Fibroblast of skin of left quadriceps (primary cell): ENCODE measurements around the gene PPP6R2.

ENCODE experiments used
- DNase-seq, 2 experiments: peaks; one replicate each; pipeline ENCODE4 v3.0.0-alpha.2; 2013; ENCODE audit warnings: low read depth in 2 of 2

The PPP6R2 gene

DNA sequence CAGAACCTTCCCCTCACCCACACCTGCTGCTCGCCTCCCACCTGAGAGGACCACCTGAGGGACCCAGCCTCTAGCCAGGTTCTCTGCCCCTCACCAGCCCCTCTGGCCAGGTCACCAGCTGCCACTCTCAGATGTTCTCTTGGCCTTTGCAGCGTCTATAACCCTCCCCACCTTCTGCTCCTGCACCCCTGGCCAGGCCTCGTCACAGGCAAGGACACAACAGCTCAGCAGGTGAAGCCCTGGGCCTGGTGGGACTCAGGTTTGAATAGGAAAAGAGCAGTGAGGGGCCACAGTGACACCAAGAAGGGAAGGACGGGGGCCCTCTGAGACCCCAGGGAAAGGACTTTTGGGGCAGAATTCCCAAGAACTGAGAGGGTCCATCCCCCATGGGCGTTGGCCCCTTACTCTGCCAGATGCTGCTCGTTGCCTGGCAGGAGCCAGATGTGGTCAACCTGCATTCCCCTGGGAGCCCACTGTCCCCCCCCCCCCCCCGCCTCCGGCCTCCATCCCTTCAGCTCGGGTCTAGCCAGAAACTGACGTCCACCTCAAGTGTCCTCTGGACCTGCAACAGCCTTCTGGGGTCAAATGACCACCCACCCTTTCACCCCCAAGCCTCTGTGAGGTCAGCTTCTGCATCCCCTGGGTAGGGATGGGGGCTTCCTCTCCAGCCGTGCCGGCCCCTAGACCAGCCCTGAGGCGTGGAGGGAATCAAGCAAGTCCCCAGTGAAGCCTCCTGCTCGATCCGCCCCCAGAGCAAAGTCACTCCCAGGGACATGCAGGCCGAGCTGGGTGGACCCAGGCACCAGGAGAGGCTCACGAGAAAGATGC is 103.0 kb downstream of the PPP6R2 start:
- no peak for DNase-seq

DNA sequence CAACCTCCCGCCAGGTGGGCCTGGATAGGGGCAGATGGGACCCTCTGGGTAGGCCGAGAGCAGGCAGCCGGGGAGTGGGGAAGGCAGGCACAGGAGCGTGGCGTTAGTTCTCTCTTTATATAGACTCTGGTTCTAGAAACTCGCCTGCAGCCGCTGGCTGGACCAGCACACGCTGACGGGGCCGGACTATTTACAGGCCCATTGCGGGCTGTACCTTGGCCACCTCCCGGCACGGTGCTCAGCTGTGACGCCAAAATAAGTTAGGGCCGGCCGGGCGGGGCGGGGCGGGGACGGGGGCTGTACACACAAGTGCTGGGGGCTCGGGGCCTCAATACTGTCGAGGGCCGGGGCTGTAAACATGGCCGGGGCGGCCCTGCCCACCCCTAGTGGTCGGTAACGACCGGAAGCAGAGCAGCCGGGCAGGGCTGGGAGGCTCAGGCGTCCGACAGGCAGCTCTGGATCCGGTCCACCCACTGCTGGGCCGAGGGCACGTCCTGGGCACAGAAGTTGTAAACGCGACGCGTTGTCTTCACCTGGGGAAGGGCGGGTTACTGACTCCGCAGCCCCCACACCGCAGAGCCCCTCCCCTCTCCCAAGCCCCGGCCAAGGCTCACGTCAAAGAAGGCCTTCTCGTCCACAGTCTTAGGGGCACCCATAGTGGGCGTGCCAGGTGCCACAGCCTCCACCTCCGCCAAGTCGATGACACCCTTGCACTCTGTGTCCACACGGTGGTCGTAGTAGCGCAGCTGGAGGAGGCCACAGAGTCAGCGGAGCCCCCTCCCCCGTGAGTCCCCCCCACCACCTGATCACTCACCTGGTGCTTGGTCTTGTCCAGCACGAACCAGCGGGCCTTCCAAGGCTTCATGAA is 103.8 kb downstream of the PPP6R2 start:
- DNase-seq = no peak

DNA sequence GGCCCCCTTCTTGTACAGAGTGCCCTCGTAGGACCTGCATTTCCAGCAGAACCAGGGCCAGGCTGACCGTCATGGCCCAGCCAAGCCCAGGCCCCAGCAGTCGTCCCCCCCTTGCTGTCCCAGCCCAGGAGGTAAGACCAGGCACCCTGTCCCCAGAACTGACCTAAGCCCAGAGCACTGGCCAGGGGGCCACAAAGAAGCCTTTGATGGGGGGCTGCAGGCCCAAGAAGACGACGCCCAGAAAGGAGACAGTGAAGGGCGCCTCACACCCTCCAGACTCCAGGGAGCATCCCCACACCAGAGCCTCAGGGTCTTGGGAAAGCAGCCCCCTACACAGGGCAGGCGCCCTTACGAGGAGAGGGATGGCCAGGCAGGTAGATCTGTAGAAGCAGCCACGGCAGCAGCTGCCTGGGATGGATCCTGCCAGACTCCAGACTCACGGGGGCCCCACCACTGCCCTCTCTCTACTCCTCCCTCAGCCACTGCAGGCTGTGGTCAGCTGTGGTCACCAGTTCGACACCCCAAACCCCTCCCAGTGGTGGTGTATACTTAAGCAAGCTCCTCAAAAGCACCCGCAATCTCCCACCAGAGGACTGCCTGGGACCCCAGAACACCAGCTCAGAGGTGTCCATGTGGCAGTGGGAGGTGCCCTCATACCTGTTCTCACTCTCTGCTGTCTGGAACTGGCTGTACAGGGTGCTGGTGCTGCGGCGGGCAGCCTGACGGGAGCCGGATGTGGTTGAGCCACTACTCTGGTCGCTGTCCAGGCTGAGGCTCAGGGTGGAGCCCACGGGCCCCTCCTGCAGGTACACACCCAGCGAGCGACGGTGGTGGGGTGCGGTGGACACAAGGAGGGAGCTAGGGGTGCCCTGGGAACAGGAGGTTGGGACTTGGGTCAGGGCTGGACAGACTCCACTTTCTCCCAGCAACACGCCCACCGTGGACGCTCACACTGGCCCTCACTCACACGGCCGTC is 104.7 kb downstream of the PPP6R2 start:
- no peak for DNase-seq

DNA sequence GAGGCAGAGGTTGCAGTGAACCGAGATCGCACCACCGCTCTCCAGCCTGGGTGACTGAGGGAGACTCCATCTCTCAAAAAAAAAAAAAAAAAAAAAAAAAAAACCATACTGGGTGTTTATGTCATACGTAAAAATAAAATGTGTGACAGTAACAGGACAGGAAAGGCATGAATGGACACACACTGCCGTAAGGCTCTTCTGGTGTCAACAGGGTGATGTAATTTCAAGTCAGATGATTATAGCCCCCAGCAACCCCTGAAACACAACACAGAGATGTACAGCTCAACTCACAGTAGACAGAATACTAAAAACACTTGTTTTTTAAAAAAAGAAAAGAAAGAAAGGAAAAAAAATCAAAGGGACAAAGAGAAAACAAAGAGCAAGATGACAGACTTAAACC is 109.5 kb downstream of the PPP6R2 start:
- no peak for DNase-seq

DNA sequence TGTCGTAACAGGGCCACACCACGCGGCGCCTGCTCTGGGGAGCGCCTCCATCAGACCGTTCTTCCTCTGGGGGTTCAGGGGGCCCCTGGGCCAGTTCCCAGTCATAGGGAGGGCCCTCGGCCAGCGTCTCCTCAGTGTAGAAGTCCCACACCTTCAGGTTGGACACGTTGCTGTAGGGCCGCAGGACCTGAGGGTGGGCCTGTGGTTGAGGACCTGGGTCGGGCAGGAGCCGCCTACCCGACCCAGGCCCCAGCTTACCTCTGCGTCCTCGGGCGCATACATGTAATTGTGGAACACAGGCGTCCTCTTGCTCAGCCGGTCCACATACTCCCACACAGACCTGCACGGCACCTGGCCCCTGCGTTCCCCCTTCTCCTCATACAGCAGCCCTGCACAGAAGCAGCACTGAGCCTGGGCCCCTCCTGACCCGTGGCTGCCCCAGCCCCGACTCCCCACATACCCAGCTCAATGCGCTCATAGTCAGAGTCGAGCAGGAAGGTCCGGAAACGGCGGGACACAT is 111.5 kb downstream of the PPP6R2 start:
- no peak for DNase-seq

DNA sequence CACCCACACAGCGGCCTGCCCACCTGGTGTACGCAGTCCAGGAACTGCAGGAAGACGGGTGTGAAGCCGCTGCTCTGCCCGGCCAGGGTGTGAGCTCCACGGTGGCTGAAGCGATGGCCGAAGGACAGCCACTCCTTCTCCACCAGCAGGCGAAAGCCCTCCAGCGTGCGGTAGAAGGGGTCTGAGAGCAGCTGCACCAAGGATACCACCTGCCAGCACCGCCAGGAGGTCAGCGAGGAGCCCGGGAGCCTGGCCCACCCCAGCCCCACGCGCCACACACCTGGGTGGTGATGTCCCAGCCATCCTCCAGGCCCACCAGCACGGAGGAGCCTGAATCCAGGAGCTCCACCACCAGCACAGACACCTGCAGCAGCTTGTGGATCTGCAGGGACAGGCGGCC is 112.1 kb downstream of the PPP6R2 start:
- no peak for DNase-seq

DNA sequence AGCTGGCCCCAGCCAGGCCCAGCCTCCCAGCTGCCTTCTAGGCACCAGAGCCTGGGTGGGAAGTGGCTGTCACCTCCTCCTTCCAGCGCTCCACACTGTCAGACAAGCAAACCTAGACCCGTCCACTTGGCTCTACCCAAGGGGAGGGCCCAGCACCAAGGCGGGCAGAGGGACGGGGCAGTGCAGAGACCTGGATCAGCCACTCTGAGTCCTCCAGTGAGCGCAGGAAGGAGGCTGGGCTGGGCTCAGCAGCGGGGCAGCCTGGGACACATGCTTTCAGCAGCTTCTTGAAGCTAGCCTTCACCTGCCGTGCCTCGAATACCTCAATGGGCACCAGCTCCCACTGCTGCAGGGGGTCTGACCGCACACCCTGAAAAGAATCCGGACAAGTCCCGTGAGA is 112.9 kb downstream of the PPP6R2 start:
- no peak for DNase-seq

DNA sequence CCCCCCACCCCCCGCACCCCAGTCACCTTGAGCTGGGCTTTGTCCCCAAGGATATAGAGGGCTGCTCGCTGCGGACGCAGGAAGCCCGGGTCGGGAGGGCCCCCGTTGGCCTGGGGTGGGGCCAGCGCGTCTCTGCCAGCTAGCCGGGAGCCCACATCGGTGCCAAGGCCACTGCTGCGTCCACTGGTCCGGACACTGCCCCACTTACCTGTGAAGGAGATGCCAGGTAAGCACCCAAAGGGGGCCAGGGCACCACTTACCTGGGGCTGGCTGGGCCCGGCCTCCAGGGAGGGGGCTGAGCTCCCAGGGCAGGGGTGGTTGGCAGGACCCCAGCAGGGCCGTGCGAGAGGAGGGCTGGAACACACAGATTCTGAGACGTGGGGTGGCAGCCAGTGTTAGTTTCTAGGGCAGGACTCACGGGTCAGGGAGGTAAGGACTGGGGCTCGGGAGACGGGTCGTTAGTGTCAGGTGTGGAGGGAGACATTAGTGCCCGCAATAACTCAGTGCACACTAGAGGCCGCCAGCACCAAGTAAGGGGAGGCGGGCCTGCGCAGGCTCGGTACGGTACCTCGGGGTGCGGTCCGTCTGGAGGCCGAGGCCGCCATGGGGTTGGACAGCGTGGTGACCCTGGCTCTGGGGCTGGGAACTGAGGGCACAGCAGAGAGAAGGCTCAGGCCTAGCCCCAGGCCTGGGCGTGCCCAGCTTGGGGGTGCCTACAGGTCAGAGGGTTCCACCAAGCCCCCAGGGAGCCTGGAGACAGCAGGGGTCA is 113.5 kb downstream of the PPP6R2 start:
- no peak for DNase-seq

DNA sequence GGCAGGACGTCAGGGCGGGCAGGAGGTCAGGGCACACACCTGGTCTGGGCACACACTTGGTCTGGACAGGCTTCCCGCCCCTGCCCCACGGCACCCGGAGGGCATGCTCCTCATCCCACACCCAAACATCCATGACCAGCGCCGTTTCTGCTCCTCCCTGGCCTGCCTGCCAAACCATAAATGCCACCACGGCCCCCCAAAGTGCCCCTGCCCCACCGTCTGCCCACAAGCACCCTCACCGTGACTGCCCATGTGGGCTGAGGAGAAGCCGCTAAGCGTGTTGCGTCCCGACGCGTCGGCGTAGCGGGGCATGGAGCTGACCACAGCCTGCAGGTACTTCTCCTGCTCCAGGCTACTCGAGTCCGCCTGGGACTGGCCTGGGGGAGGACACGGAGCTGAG is 115.9 kb downstream of the PPP6R2 start:
- no peak for DNase-seq

DNA sequence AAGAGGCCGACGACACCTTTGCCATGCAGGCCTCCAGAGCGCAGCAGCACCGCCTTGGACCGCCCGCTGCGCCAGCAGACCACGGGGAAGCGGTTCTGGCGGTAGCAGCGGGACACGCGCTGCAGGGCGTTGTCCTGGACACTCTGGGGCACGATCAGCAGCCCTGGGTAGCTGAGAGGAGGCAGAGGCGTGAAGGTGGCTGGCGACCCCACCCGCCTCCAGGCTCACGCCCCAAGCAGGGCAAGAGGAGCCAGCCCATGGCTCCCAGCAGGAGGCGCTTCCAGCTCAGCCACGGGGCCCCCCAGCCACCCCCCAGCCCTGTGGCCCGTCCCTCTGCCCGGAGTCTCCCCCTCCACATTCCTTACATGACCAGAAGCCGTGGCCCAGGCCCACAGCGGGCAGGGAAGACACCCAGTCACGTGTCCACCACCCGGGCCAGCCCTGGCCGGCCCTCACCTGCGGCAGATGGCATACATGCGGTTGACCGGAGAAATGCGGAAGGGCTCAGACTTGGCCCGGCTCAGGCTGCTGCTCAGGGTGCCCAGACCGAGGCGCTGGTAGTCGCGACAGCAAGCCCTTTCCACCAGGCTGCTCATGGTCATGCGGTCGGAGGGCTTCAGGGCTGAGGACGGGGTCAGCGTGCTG is 116.5 kb downstream of the PPP6R2 start:
- no peak for DNase-seq

DNA sequence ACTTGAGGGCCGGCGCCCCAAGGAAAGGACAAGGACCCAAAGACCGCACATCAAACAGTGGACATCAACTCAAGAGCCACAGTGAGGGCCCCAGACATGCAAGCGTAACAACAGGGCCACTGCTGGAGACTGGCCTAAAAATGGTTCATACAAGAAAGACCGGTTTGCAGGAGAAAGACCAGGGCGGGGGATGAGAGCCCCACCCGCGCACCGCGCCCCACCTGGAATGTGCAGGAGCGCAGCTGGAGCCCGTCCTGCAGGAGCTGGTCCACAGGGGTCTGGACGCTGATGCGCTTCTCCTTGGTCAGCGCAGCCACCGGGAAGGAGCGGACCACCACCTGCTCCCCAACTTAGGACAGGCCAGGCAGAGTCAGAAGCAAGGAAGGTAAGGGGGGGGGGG is 117.8 kb downstream of the PPP6R2 start:
- no peak for DNase-seq

DNA sequence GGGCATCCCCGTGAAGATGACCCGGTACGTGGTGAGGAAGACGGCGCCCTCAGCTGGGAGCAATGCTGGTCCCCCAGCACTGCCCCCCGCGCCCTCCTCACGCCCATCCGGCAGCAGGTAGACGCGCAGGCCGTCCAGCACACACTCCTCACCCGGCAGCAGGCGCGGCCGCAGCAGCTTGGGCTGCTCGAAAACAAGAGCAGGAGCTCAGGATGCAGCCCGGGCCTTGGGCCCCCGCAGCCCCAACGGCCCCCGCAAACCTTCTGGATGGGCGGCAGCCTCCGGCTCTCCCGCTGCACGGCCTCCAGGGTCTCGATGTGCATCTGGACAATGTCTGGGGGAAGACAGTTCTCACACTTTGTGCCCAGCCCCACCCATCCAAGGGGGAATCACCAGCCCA is 118.4 kb downstream of the PPP6R2 start:
- no peak for DNase-seq

DNA sequence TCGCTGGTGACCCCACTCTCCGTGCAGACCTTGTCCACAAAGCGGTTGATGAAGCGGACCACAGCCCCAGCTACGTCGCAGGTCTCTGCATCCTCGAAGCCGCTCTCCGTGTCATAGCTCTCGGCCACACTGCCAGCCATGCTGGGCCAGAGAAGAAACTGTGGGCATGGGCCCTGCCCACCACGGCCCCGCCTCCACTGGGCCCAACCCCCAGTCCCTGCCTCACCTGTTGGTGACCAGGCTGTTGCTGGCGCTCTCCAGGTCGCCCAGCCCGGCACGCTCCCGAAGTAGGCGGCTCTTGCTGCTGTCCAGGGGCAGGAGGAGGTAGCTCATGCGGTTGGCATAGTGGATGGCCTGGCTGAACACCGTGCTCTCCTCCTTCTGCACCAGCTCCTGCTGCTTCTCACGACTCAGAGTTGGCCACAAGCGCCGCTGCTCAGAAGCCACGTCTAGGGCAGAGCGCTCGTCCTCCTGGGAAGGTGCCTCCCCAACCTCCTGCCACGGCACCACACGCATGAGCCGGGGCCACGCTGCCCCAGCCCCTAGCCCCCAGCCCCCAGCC is 118.9 kb downstream of the PPP6R2 start:
- no peak for DNase-seq

DNA sequence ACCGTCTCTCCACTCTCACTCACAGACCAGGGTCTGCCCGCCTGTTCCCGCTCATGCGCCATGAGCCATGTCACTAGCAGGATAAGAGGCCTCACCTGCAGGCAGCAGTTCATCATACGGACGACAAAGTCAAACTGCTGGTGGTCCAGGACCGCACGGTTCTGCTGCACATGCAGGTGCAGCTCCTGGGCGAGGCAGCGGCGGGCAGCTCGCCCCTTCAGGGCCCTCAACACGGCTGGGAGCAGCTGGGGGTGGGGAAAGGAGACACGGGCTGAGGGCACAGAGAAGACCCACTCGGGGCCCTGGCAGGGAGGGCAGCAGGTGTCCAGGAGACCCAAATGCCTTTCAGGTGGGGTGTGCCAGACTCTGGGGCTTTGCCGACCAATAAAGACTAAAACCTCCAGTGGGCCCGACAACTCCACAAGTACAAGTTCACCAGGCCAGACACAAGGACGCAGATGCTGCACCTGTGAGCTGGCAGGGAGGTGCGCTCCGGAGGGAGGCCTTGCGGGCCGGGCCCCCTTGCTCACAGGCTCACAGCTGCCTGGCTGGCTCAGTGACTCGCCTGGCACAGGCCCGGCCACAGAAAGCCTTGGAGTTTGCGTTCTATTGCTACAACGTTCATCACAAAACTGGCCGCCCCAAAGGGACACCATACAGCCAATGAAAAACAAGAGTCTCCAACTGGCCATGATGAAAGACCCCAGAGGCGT is 120.2 kb downstream of the PPP6R2 start:
- DNase-seq = no peak

DNA sequence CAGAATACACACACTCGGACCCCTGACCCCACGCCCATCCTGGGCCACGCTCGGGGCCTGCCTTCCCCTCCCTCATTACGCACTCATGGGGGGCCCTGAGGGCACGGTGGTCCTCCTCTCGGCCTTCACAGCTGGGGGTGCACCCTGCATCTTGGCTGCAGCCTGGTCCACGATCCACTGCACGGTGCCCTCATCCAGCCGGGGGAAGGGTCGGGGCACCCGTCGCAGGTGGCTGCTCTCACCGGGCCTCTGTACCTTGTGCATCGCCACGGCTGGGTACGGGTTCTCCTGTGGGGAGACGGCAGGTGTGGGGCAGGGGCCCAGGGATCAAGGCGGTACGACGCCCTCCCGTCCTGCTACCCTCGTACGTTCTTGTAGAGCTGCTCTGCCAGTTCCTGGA is 121.3 kb downstream of the PPP6R2 start:
- no peak for DNase-seq

DNA sequence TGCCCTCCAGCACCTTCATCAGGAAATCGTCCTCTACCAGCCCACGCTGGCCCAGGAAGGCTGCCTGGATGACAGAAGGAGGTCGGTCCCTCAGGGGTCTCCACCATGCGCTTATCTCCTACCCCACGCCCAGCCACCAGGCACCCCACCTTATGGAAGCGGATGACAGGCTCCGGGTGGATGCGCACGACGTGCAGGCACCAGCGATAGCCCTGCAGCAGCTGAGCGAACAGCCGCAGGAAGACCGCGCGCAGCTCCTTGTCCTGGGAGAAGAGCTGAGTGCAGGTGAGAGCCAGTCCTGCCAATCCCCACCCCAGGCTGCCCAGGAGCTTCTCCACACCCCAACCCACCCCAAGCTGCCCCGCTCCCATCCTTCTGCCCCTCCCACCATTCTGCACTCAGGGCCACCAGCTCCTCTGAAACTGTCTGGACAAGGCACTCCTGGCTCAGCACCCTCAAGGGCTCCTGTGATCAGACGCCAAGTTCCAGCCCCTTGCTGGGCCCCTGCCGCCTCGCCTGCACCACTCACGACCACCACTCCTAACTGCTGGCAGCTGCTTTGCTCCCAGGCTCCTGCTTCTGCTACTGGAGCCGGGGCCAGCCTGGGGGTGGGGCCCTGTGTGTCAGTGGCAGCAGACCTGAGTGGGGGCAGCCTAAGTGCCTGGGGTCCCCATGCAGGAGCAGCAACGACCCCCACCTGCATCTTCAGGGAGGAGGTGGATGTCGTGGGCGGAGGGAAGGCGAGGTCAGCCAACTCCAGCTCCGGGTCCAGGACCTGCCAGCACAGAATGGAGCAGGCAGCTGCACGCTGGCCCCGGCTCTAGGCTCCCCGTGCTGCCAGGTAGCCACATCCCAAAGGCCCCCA is 122.2 kb downstream of the PPP6R2 start:
- no peak for DNase-seq

DNA sequence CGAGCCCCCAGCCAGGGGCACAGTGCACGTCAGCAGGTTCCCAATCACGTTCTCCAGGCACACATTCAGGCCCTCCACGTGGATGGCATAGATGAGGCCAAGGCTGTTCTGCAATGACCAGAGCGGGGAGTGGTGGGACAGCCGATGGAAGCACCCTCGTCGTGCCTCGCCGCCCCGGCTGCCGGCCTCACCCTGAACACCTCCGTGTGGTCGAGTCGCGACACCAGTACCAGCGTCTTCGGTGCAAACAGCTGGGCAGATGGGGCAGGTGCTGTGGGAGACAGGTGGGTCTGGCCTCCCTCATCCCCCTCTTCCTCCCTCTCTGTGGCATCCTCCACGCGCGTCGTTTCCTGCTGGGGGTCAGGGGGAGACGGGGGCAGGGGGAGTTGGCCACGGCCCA is 124.2 kb downstream of the PPP6R2 start:
- no peak for DNase-seq

DNA sequence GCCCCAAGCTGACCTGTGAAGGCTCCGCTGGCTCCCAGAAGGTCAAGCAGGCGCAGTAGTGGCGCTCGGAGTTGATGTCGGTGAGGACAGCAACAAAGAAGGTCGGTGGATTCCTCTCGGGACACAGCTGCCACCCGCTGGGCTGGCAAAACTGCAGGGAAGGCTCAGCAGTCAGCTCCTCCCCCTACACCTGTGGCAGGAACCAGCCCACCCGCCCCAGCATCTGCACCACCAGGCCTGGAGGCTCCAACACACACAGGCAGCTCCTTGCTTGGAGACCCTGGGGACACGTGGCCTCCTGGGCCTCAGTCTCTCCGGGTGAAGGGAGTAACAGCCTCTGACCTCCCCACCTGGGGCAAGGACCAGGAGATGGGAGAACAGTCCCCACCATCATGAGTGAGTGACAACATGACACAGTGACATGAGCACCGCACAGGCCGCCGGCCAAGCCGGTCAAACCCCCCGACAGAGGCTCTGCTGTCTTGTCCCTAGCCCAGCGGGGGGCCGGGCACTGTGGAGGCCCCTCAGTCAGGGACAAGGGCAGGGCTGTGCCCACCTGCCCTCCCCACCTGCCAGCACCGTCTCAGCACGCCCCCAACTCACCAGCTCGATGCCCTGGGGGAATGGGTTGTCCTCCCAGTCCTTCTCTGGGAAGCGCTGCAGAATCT is 124.8 kb downstream of the PPP6R2 start:
- DNase-seq = no peak
